Measurements from ENCODE around the gene FOXO3B. TPM values are rescaled to one million over a fixed set of nuclear protein-coding genes. Genes with fewer than 3 reads are reported as not detected.
"Not testable (repeated sequence)": the region's sequence is repeated elsewhere in the genome, so short reads cannot be mapped to it uniquely, and the experiment has no call there.

Gene FOXO3B
- total RNA-seq, 1 experiment from 2014 or later = 18.6 TPM

DNA sequence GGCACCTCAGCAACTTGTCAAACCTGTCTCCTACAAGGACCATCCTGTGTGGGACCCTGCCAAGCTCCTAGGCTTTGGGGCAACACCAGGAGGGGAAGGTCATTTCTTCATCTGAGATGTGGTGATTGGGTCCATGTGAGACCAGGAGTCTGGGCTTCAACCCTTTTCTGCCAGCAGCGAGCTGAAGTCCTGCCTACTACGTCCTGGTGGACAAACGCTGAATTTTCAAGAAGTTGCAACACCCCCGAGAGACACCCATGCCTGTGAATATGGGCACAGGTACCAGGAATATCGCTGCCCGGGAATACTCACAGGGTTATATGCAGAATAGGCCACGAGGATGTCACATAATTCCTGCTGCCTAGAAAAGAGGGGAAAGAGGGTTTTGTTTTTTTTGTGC is 45.9 kb downstream of the FOXO3B start:
- not testable (repeated sequence) for H3K9me3 ChIP-seq (ENCODE audit: control insufficient read depth, low read depth, low read length); H3K27me3 ChIP-seq (ENCODE audit: insufficient read depth, low read length); H3K23ac ChIP-seq (ENCODE audit: insufficient read length, low read depth, low read length); H2BK20ac ChIP-seq (ENCODE audit: low read depth, low read length, poor library complexity, severe bottlenecking); H3K79me2 ChIP-seq (ENCODE audit: insufficient read depth, low read length); H3K56ac ChIP-seq (ENCODE audit: insufficient read length, low read depth, low read length); H3K4ac ChIP-seq (ENCODE audit: low read depth, low read length); H4K5ac ChIP-seq (ENCODE audit: insufficient read length, low read depth, low read length); H3T11ph ChIP-seq (ENCODE audit: low read length); H3K27ac ChIP-seq (ENCODE audit: insufficient read length, low read depth, low read length); H2AFZ ChIP-seq (ENCODE audit: low read length); H3K36me3 Mint-ChIP-seq (ENCODE audit: insufficient read depth in 1 of 3, low read depth in 3 of 3); H3K27ac Mint-ChIP-seq; H2BK15ac ChIP-seq (ENCODE audit: low read depth, low read length); H3K4me2 ChIP-seq (ENCODE audit: insufficient read depth, insufficient read length, low read length); H2AK5ac ChIP-seq (ENCODE audit: insufficient read length, low read length); H4K20me1 ChIP-seq (ENCODE audit: control insufficient read depth, insufficient read depth, insufficient read length); H2BK12ac ChIP-seq (ENCODE audit: insufficient read length, low read depth, low read length); H3K4me3 Mint-ChIP-seq; H4K8ac ChIP-seq (replicated peaks; ENCODE audit: insufficient read length, low read depth, low read length); H3K9ac ChIP-seq (ENCODE audit: extremely low read depth, insufficient read length, low read length); H4K91ac ChIP-seq (ENCODE audit: insufficient read length, low read depth, low read length); H3K9me3 Mint-ChIP-seq; H3K4me1 ChIP-seq (ENCODE audit: insufficient read depth, low read length); H3K18ac ChIP-seq (ENCODE audit: insufficient read length, low read depth, low read length); DNase-seq; H2BK120ac ChIP-seq (ENCODE audit: low read depth, low read length, poor library complexity, severe bottlenecking); H3K4me1 Mint-ChIP-seq; H3K14ac ChIP-seq (ENCODE audit: insufficient read depth, low read length); H2BK5ac ChIP-seq (ENCODE audit: insufficient read length, low read length); H3K23me2 ChIP-seq (ENCODE audit: insufficient read length, low read depth, low read length, poor library complexity, severe bottlenecking); H3K79me1 ChIP-seq (ENCODE audit: insufficient read depth, low read depth, low read length, poor library complexity, severe bottlenecking)
- TF ChIP-seq, protein P1, sequence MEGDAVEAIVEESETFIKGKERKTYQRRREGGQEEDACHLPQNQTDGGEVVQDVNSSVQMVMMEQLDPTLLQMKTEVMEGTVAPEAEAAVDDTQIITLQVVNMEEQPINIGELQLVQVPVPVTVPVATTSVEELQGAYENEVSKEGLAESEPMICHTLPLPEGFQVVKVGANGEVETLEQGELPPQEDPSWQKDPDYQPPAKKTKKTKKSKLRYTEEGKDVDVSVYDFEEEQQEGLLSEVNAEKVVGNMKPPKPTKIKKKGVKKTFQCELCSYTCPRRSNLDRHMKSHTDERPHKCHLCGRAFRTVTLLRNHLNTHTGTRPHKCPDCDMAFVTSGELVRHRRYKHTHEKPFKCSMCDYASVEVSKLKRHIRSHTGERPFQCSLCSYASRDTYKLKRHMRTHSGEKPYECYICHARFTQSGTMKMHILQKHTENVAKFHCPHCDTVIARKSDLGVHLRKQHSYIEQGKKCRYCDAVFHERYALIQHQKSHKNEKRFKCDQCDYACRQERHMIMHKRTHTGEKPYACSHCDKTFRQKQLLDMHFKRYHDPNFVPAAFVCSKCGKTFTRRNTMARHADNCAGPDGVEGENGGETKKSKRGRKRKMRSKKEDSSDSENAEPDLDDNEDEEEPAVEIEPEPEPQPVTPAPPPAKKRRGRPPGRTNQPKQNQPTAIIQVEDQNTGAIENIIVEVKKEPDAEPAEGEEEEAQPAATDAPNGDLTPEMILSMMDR (conservative IDR thresholded peaks at IDR 0.05) = peak; percentile 21; the same call in 2 of the 3 replicates
- peaks cover 17% of the 10 kb centered on the region for H3K27me3 Mint-ChIP-seq (ENCODE audit: low read depth)
- no CpG with 5 or more reads among the region's 7 CpGs for WGBS (ENCODE audit: extremely low coverage, insufficient read length, low lambda C conversion rate)

GRCh38 chr17:18635773-18636172 is 46.3 kb downstream of the FOXO3B start:
- not testable (repeated sequence) for H3K36me3 Mint-ChIP-seq (ENCODE audit: insufficient read depth in 1 of 3, low read depth in 3 of 3); H3K27me3 ChIP-seq (ENCODE audit: insufficient read depth, low read length); H3K4me2 ChIP-seq (ENCODE audit: insufficient read depth, insufficient read length, low read length); H3T11ph ChIP-seq (ENCODE audit: low read length); H3K18ac ChIP-seq (ENCODE audit: insufficient read length, low read depth, low read length); H2BK12ac ChIP-seq (ENCODE audit: insufficient read length, low read depth, low read length); DNase-seq; H3K4me3 Mint-ChIP-seq; H3K23ac ChIP-seq (ENCODE audit: insufficient read length, low read depth, low read length); H3K9me3 Mint-ChIP-seq; H2AK5ac ChIP-seq (ENCODE audit: insufficient read length, low read length); H3K9me3 ChIP-seq (ENCODE audit: control insufficient read depth, low read depth, low read length); H4K8ac ChIP-seq (replicated peaks; ENCODE audit: insufficient read length, low read depth, low read length); H3K4ac ChIP-seq (ENCODE audit: low read depth, low read length); H3K4me1 Mint-ChIP-seq; H2AFZ ChIP-seq (ENCODE audit: low read length); H4K20me1 ChIP-seq (ENCODE audit: control insufficient read depth, insufficient read depth, insufficient read length); H4K91ac ChIP-seq (ENCODE audit: insufficient read length, low read depth, low read length); H2BK20ac ChIP-seq (ENCODE audit: low read depth, low read length, poor library complexity, severe bottlenecking); H3K27ac ChIP-seq (ENCODE audit: insufficient read length, low read depth, low read length); H3K9ac ChIP-seq (ENCODE audit: extremely low read depth, insufficient read length, low read length); H4K5ac ChIP-seq (ENCODE audit: insufficient read length, low read depth, low read length); H3K4me1 ChIP-seq (ENCODE audit: insufficient read depth, low read length); H2BK120ac ChIP-seq (ENCODE audit: low read depth, low read length, poor library complexity, severe bottlenecking); H2BK15ac ChIP-seq (ENCODE audit: low read depth, low read length); H3K27ac Mint-ChIP-seq; H3K23me2 ChIP-seq (ENCODE audit: insufficient read length, low read depth, low read length, poor library complexity, severe bottlenecking); H3K56ac ChIP-seq (ENCODE audit: insufficient read length, low read depth, low read length); H3K79me2 ChIP-seq (ENCODE audit: insufficient read depth, low read length); H3K14ac ChIP-seq (ENCODE audit: insufficient read depth, low read length); H2BK5ac ChIP-seq (ENCODE audit: insufficient read length, low read length); H3K79me1 ChIP-seq (ENCODE audit: insufficient read depth, low read depth, low read length, poor library complexity, severe bottlenecking)
- H3K27me3 Mint-ChIP-seq (ENCODE audit: low read depth) = peaks cover 17% of the 10 kb centered on the region
- WGBS (ENCODE audit: extremely low coverage, insufficient read length, low lambda C conversion rate) = no CpG with 5 or more reads among the region's 7 CpGs

Measured in H9 (cell line).